B cell (primary cell): ENCODE measurements around the gene ANKRD61. TPM values are rescaled to one million over a fixed set of nuclear protein-coding genes. Genes with fewer than 3 reads are reported as not detected.

Source experiments
- ATAC-seq: fragments of 200-7000 bp; cut with Tn5 transposase; one replicate; pipeline ENCODE4 v1.10.0; 2021; ENCODE audit warnings: low read depth, mild to moderate bottlenecking, moderate number of reproducible peaks, moderate library complexity
- CTCF ChIA-PET: fragments of 350-600 bp; sonication (Branson Sonifier 250); formaldehyde crosslinking; loops from one replicate; lab custom pipeline; 2021; ENCODE audit warnings: antibody characterized with exemption, inconsistent platforms; lab: Charles Lee
- POLR2A ChIA-PET: fragments of 350-600 bp; sonication (Branson Sonifier 250); formaldehyde crosslinking; loops from one replicate; lab custom pipeline; 2021; ENCODE audit warnings: antibody characterized with exemption; lab: Charles Lee
- DNase-seq: peaks from one replicate; pipeline ENCODE4 v3.0.0; 2013
- H2AFZ ChIP-seq: 2 replicates; pipeline ENCODE4 v1.6.1; 2012; ENCODE audit warnings: mild to moderate bottlenecking, low read depth, low read length; ENCODE audit not compliant: insufficient read depth, poor library complexity, severe bottlenecking
- H3K27ac ChIP-seq, 2 donors: 1 replicate in 1 of 2; 2 replicates in 1 of 2; pipeline ENCODE4 v1.5.1; 2012 to 2013; ENCODE audit warnings: low read length in 2 of 2, mild to moderate bottlenecking in 2 of 2, moderate library complexity in 1 of 2
- H3K27me3 ChIP-seq, 4 experiments: fragments of 200-600 bp in 1 of 4; sonication (generic) in 1 of 4; replicated peaks in 1 of 4; 1 replicate in 2 of 4; 2 replicates in 2 of 4; pipeline versions ENCODE4 v1.6.1 to v1.7.0; 2013 to 2016; ENCODE audit warnings: low read length in 3 of 4, mild to moderate bottlenecking in 2 of 4, mixed read lengths in 1 of 4, moderate library complexity in 1 of 4; ENCODE audit not compliant: insufficient read depth in 4 of 4, control insufficient read depth in 3 of 4; ENCODE audit errors: control extremely low read depth in 1 of 4
- H3K36me3 ChIP-seq, 2 experiments: replicated peaks in 1 of 2; 1 replicate in 1 of 2; 2 replicates in 1 of 2; pipeline versions ENCODE4 v1.6.1 to v1.7.1; 2013; ENCODE audit warnings: low read length in 1 of 2; ENCODE audit not compliant: insufficient read depth in 2 of 2, control insufficient read depth in 1 of 2; ENCODE audit errors: control extremely low read depth in 1 of 2, extremely low read depth in 1 of 2
- H3K4me1 ChIP-seq, 2 donors: fragments of 200-600 bp in 1 of 2; sonication (generic) in 1 of 2; 1 replicate in 1 of 2; 2 replicates in 1 of 2; pipeline versions ENCODE4 v1.5.1 to v1.6.1; 2013 to 2017; ENCODE audit warnings: low read length in 2 of 2; ENCODE audit not compliant: control insufficient read depth in 2 of 2, insufficient read depth in 2 of 2
- H3K4me2 ChIP-seq: replicated peaks from 2 replicates; pipeline ENCODE3; 2012; ENCODE audit warnings: mild to moderate bottlenecking, low read depth, low read length; ENCODE audit not compliant: poor library complexity, severe bottlenecking
- H3K4me3 ChIP-seq, 5 experiments: fragments of 200-600 bp in 1 of 5; sonication (generic) in 1 of 5; 1 replicate in 3 of 5; 2 replicates in 2 of 5; pipeline versions ENCODE4 v1.5.1 to v1.7.0; 2011 to 2016; ENCODE audit warnings: low read length in 4 of 5, mild to moderate bottlenecking in 4 of 5, low read depth in 2 of 5, control low read depth in 1 of 5, moderate library complexity in 1 of 5; ENCODE audit not compliant: insufficient read depth in 1 of 5; ENCODE audit errors: control extremely low read depth in 1 of 5, extremely low read depth in 1 of 5
- H3K79me2 ChIP-seq: fragments of 200-600 bp; sonication (generic); one replicate; pipeline ENCODE4 v1.6.0; 2016; ENCODE audit warnings: low read length; ENCODE audit not compliant: control insufficient read depth, insufficient read depth
- H3K9ac ChIP-seq: fragments of 200-600 bp; sonication (generic); 2 replicates; pipeline ENCODE4 v1.6.1; 2017; ENCODE audit warnings: mild to moderate bottlenecking, low read length, moderate library complexity
- H3K9me3 ChIP-seq, 3 donors: one replicate each; pipeline versions ENCODE4 v1.6.1 to v1.7.1; 2013; ENCODE audit warnings: low read length in 2 of 3; ENCODE audit not compliant: control insufficient read depth in 2 of 3, insufficient read depth in 1 of 3; ENCODE audit errors: control extremely low read depth in 1 of 3
- H4K20me1 ChIP-seq: 2 replicates; pipeline ENCODE4 v1.6.0; 2012; ENCODE audit warnings: mild to moderate bottlenecking, low read length; ENCODE audit not compliant: insufficient read depth, control insufficient read depth, poor library complexity, severe bottlenecking
- H3K27ac Mint-ChIP-seq: one replicate; pipeline ENCODE4 v1.8.0; 2021; ENCODE audit warnings: mixed read lengths
- H3K27me3 Mint-ChIP-seq: one replicate; pipeline ENCODE4 v1.8.0; 2021; ENCODE audit warnings: mixed read lengths
- H3K4me1 Mint-ChIP-seq: one replicate; pipeline ENCODE4 v1.8.0; 2021; ENCODE audit warnings: mixed read lengths
- H3K4me3 Mint-ChIP-seq: one replicate; pipeline ENCODE4 v1.8.0; 2021; ENCODE audit warnings: mixed read lengths
- H3K9me3 Mint-ChIP-seq: one replicate; pipeline ENCODE4 v1.8.0; 2022; ENCODE audit warnings: mixed read lengths; ENCODE audit not compliant: insufficient read depth
- CTCF ChIP-seq: fragments of 200-600 bp; IDR thresholded peaks from one replicate; pipeline ENCODE4 v1.8.0; 2022; ENCODE audit warnings: antibody characterized with exemption, mild to moderate bottlenecking
- EZH2 ChIP-seq: IDR thresholded peaks from 2 replicates; pipeline ENCODE4 v1.6.1; 2012; ENCODE audit warnings: borderline replicate concordance, low read depth, mild to moderate bottlenecking, moderate library complexity, low read length; ENCODE audit not compliant: insufficient read depth, poor library complexity, severe bottlenecking
- WGBS: methylation state at CpG from one replicate; pipeline ENCODE4 v1.1.5; 2013; ENCODE audit warnings: missing lambda C conversion rate; ENCODE audit not compliant: insufficient coverage; 5-methylcytosine and 5-hydroxymethylcytosine counted together
- intact Hi-C: fragments of 100-400 bp; cut with micrococcal nuclease; formaldehyde crosslinking; loops from one replicate; pipeline ENCODE4 v1.10.0; 2022
- polyA plus RNA-seq: library from polyadenylated mRNA; depleted of rRNA; stranded (reverse); fragments of >200 nt; gene quantifications from 2 replicates; pipeline ENCODE4 v1.2.3, GENCODE V29; 2012
- total RNA-seq, 2 donors: library from RNA; stranded (reverse); fragments of 120-200 nt in 1 of 2; gene quantifications; 1 replicate in 1 of 2; 2 replicates in 1 of 2; pipeline versions ENCODE4 v1.2.3 to v1.2.4, GENCODE V29; 2013 to 2022

ANKRD61 gene
- total and polyA plus RNA-seq, 2 donors (not counting 1 experiment from before 2014, with no cell fraction given), result 0.13 TPM; not detected in 1

- DNase-seq, result no peak
- H3K4me3 Mint-ChIP-seq, result no peak overlapping the region
- no peak overlapping the region for H3K27ac ChIP-seq
- POLR2A ChIA-PET, result interaction anchor here (0.8 kb wide), 1 partner anchor 15 kb away, joined by 9 read pairs; the partner anchor contains the start of genes AIMP2 and PMS2
- WGBS, result 90% methylated on average over 7 of the region's 7 CpGs
- no peaks in the 10 kb centered on the region for H3K27me3 ChIP-seq
- no peaks in the 10 kb centered on the region for H3K27me3 Mint-ChIP-seq
- no peak overlapping the region for H3K4me2 ChIP-seq
- no peaks in the 10 kb centered on the region for H3K9me3 ChIP-seq
- H3K9ac ChIP-seq, result no peak overlapping the region
- peaks cover 9% of the 10 kb centered on the region for H3K79me2 ChIP-seq
- no peak overlapping the region for H3K4me3 ChIP-seq
- H3K4me1 ChIP-seq, result peaks cover 15 to 22% of the 10 kb centered on the region in 2 donors
- ATAC-seq, result no peak
- H3K36me3 ChIP-seq, result peaks cover 17 to 81% of the 10 kb centered on the region in 2 experiments
- H4K20me1 ChIP-seq, result no peaks in the 10 kb centered on the region
- H3K27ac Mint-ChIP-seq, result peak overlapping the region; percentile 74
- H3K4me1 Mint-ChIP-seq, result peaks cover 22% of the 10 kb centered on the region
- no peak overlapping the region for H2AFZ ChIP-seq
- CTCF ChIA-PET, result interaction anchor here (0.6 to 1.7 kb wide), 5 partner anchors 27 to 464 kb away, joined by 3 to 4 read pairs (median 3); no protein-coding TSS in a partner anchor
- H3K9me3 Mint-ChIP-seq, result no peaks in the 10 kb centered on the region
- intact Hi-C loops, result no loop called here
- TF ChIP-seq CTCF (no peak), EZH2 (no peak)
Measured at GRCh38 chr7:6023974-6024435, 7.2 kb upstream of the ANKRD61 start.
